ENCODE results near the gene PPARD.

DNA sequence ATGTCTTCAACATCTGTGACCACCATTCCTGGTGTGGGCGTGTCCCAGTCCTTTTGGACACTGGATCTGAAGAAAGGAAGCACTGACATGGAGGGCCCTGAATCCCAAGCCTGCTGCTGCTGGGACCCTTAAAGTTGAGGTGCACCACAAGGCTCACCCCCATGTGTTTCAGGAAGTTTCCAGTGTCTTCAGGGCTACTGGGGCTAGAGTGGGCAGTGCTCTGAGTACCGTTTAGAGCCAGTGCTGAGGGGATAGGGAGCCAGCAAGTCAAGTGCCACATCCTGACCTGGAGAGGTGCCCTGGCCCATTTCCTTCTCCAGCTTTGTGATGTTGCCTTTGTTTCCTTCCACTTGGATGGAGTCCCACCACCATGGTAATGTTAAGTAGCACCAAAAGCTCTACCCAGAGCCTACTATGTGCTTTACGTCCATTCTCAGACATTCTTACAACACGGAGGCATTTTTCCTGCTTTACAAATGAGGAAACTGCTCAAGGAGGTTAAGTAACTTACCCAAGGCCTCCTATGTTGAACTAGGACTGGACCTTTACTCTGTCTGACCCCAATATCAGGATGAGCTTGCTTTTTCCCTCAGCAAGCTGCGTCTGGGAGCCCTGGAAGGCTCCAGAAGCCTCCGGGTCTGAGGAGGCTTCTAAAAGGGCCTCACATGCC lies 45.3 kb upstream of the PPARD start:
- TF ChIP-seq, protein P1, sequence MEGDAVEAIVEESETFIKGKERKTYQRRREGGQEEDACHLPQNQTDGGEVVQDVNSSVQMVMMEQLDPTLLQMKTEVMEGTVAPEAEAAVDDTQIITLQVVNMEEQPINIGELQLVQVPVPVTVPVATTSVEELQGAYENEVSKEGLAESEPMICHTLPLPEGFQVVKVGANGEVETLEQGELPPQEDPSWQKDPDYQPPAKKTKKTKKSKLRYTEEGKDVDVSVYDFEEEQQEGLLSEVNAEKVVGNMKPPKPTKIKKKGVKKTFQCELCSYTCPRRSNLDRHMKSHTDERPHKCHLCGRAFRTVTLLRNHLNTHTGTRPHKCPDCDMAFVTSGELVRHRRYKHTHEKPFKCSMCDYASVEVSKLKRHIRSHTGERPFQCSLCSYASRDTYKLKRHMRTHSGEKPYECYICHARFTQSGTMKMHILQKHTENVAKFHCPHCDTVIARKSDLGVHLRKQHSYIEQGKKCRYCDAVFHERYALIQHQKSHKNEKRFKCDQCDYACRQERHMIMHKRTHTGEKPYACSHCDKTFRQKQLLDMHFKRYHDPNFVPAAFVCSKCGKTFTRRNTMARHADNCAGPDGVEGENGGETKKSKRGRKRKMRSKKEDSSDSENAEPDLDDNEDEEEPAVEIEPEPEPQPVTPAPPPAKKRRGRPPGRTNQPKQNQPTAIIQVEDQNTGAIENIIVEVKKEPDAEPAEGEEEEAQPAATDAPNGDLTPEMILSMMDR (IDR thresholded peaks at IDR 0.05 in 8 of 11, conservative IDR thresholded peaks at IDR 0.05 in 3 of 11) = no peak
- TF ChIP-seq POLR2A (IDR thresholded peaks at IDR 0.05) = no peak

All from spleen (tissue), 7 donors.